Measurements from ENCODE around the gene CHRDL2. TPM values are rescaled to one million over a fixed set of nuclear protein-coding genes. Genes with fewer than 3 reads are reported as not detected.

CHRDL2 gene
- total RNA-seq, 4 donors from 2014 or later = 1.5 to 13.6 (median 1.7) TPM; not detected in 1

DNA sequence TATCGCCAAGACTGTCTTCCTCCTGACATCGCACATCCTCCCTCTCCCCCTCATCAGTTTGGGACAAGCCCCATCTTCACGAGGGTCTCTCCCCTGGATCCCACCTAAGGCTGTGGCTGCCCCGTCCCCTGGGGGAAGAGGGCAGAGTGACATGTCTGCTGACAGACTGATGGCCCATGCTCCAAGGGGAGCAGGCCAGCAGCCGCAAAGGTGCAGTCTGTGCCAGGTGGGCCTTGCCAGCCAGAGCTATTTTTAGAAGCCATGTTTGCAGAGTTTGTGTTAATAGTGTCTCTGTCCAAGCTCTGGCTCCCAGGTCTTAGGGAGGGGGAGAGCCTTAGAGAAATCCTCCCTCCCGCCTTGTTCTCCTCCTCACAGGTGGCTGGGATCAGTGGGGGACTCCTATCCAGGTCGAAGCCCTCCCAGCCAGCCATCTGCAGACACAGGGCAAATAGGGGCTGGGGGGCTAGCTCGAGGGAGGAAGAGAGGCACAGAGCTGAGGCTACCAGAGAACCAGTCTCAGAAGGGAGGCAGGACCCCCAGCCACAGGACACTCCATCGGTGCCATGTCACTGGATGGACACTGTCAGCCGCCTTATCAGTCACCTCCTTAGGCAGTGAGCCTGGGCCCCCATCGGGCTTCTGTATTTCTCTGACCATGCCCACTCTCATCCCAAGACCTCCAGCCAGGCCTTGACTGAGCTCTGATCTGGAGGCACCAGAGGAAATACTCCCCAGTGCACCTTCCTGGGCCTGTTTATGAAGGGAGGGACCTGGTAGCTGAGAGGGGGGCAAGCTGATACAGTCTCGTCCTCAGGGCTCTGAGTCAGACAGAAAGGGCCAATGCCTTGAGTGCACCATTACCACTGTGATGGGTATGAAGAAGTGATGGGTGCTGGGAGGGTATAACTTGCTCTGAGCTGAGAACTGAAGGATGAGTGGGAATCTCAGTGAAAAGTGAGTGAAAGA lies 49.3 kb downstream of the CHRDL2 start:
- H3K4me1 ChIP-seq = peaks cover 0 to 64% (median 12%) of the 10 kb centered on the region in 3 donors
- H3K4me3 ChIP-seq = no peak overlapping the region
- H3K27me3 ChIP-seq = no peaks in the 10 kb centered on the region
- TF ChIP-seq POLR2AphosphoS5 (IDR thresholded peaks at IDR 0.05) (peak; percentile 35), POLR2A (IDR thresholded peaks at IDR 0.05) (no peak), EP300 (IDR thresholded peaks at IDR 0.05) (no peak)
- TF ChIP-seq, protein P1, sequence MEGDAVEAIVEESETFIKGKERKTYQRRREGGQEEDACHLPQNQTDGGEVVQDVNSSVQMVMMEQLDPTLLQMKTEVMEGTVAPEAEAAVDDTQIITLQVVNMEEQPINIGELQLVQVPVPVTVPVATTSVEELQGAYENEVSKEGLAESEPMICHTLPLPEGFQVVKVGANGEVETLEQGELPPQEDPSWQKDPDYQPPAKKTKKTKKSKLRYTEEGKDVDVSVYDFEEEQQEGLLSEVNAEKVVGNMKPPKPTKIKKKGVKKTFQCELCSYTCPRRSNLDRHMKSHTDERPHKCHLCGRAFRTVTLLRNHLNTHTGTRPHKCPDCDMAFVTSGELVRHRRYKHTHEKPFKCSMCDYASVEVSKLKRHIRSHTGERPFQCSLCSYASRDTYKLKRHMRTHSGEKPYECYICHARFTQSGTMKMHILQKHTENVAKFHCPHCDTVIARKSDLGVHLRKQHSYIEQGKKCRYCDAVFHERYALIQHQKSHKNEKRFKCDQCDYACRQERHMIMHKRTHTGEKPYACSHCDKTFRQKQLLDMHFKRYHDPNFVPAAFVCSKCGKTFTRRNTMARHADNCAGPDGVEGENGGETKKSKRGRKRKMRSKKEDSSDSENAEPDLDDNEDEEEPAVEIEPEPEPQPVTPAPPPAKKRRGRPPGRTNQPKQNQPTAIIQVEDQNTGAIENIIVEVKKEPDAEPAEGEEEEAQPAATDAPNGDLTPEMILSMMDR (IDR thresholded peaks at IDR 0.05) = no peak
- H3K9me3 ChIP-seq = no peaks in the 10 kb centered on the region
- no peaks in the 10 kb centered on the region for H3K36me3 ChIP-seq
- H3K27ac ChIP-seq = peak overlapping the region in 3 of 4 donors; percentile 74 to 80 (median 77)
- WGBS, 2 donors (ENCODE audit: low coverage in 1 of 2) = 71% methylated on average over 5 of the region's 12 CpGs; no CpG with 5 or more reads in 1 of the 2 donors
- peak; percentile 63 for ATAC-seq

DNA sequence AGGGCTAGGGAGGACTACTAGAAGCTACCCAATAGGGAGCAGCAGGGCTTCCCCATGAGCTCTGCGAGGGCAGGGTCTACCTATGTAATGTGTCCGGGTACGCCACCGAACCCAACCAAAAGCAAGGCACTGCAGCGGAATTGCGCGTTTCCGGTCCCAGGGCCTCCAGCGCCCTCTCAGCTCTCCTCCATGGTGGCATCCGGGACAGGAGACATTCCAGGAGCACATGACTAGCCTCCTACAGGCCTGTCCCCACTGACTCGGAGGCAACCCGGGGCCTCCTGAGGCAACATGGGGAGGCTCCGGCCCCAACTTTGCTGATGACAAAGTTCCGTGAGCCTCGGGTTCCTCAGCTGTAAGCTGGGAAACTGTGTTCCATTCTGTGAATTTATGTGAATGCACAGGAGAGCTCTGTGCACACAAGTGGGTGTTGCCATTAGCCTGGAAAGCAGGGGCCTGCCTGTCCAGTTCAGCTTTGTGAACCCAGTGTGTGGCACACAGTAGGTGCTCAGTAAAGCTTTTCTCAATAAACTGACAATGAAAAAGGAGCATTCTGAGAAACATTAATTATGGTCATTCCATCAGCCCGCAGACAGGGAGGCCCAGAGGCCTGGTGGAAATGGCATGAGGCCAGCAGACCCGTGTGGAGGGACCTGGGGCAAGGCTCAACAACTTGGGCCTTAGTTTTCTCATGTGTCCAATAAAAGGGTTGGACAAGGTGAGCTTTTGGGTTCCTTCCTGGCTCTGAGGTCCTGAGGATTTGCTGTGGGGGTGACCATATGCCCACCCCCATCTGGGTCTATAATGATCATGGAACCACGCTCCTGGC lies 50.3 kb downstream of the CHRDL2 start:
- Histone ChIP-seq H3K9me3 (no peaks in the 10 kb centered on the region), H3K27ac (peak overlapping the region in 3 of 4 donors; percentile 74 to 80 (median 77)), H3K4me1 (peaks cover 0 to 64% (median 12%) of the 10 kb centered on the region in 3 donors), H3K36me3 (no peaks in the 10 kb centered on the region), H3K4me3 (no peak overlapping the region), H3K27me3 (no peaks in the 10 kb centered on the region)
- ATAC-seq = no peak
- WGBS, 2 donors (ENCODE audit: low coverage in 1 of 2) = 48 to 86% methylated on average over 1 to 3 of the region's 18 CpGs
- TF ChIP-seq POLR2AphosphoS5 (IDR thresholded peaks at IDR 0.05) (no peak), POLR2A (IDR thresholded peaks at IDR 0.05) (no peak), EP300 (IDR thresholded peaks at IDR 0.05) (no peak)
- TF ChIP-seq, protein P1 (IDR thresholded peaks at IDR 0.05) = no peak

DNA sequence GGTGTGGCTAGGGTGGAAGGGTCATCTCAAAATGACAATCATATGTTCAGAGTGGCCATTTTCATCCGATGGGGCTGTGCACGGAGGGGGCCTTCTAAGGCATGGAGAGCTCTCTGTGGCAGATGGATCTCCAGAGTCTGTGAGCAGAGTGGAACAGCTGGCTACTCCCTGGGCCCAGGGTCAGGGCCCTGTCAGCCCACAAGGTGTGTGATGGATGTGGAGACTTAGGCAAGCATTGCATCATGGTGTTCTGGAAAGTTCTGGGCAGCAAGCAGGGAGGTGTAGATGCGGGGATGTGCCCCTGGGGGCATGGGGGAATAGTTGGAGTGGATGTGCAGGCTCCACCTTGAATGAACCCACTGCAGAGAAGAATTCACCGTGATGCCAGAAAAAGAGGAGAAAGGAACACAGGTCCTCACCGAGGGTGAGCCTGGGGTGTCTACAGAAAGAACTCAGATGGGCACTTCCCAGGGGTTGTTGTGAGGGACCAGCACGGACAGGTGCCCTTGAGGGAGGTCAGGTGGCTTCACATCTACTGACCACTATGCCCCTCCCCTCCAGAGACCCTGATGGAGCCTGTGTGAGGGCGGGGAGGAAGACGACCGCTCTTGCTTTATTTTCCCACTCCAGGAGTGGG lies 51.1 kb downstream of the CHRDL2 start:
- H3K27ac ChIP-seq = no peak overlapping the region

DNA sequence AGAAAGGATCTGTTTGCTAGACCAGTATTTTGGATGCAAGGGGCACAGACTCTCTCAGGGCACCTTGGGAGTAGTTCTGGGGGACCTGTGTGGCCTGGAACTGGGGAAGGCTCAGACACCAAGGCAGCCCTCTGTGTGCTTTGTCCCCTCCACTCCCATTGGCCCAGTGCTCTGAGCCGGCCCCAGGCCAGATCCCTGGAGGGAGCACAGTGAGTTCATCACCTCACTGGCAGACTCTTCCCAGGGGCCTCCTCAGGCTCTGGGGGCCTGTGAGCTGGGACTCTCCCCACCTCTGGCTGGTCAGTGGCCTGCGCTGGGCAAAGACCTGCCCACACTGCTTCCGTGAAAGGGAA lies 51.7 kb downstream of the CHRDL2 start:
- H3K4me3 ChIP-seq = no peak overlapping the region
- no peaks in the 10 kb centered on the region for H3K27me3 ChIP-seq
- no peak for ATAC-seq
- H3K27ac ChIP-seq = no peak overlapping the region
- no peaks in the 10 kb centered on the region for H3K36me3 ChIP-seq
- H3K9me3 ChIP-seq = no peaks in the 10 kb centered on the region
- peaks cover 0 to 62% (median 12%) of the 10 kb centered on the region in 3 donors for H3K4me1 ChIP-seq
- TF ChIP-seq POLR2AphosphoS5 (IDR thresholded peaks at IDR 0.05) (no peak), EP300 (IDR thresholded peaks at IDR 0.05) (no peak), POLR2A (IDR thresholded peaks at IDR 0.05) (no peak)
- TF ChIP-seq, protein P1 (IDR thresholded peaks at IDR 0.05) = no peak
- no CpG with 5 or more reads among the region's 3 CpGs for WGBS, 2 donors (ENCODE audit: low coverage in 1 of 2)

More for the DNA sequence above, 51.1 kb downstream of the CHRDL2 start:
- Histone ChIP-seq H3K4me1 (peaks cover 0 to 64% (median 12%) of the 10 kb centered on the region in 3 donors), H3K4me3 (no peak overlapping the region), H3K27me3 (no peaks in the 10 kb centered on the region), H3K9me3 (no peaks in the 10 kb centered on the region), H3K36me3 (no peaks in the 10 kb centered on the region)
- WGBS, 2 donors (ENCODE audit: low coverage in 1 of 2) = 92 to 100% methylated on average over 2 to 6 of the region's 9 CpGs
- no peak for ATAC-seq
- TF ChIP-seq POLR2A (IDR thresholded peaks at IDR 0.05) (no peak), EP300 (IDR thresholded peaks at IDR 0.05) (no peak), POLR2AphosphoS5 (IDR thresholded peaks at IDR 0.05) (peak; percentile 42)
- TF ChIP-seq, protein P1 (IDR thresholded peaks at IDR 0.05) = no peak
